HG02884 (cell line): ENCODE data around the gene SLC17A4.
"Not testable (repeated sequence)": the region's sequence is repeated elsewhere in the genome, so short reads cannot be mapped to it uniquely, and the experiment has no call there.

Experiments used
- ATAC-seq: cut with Tn5 transposase; IDR thresholded peaks from one replicate; pipeline ENCODE4 v1.9.1; 2021; ENCODE audit warnings: mild to moderate bottlenecking, moderate library complexity; ENCODE audit not compliant: unreplicated experiment

Gene SLC17A4

DNA sequence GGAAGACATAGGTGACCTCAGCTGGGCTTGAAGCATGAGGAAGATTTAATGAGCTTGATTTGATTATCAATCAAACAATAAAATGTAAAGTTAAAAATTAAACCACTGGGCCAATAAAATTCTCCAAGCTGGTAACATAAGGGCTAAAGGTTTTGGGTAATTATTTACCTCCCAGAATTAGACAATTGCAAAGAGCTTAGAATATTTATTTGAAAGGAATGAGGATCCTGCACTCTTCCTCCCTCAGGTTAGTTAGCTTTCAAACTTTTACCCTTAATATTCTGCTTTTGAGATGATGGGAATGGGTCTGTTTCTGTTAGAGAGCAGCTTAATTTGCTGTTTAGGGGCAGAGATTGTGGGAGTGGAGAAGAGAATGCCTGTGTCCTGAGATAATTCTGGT is at the start of gene SLC17A4:
TSS of gene SLC17A4 (plus strand) at position 208 of the 400 bp plus-strand sequence. CDS start 7,221 bp downstream, outside the sequence.
- no peak for ATAC-seq

DNA sequence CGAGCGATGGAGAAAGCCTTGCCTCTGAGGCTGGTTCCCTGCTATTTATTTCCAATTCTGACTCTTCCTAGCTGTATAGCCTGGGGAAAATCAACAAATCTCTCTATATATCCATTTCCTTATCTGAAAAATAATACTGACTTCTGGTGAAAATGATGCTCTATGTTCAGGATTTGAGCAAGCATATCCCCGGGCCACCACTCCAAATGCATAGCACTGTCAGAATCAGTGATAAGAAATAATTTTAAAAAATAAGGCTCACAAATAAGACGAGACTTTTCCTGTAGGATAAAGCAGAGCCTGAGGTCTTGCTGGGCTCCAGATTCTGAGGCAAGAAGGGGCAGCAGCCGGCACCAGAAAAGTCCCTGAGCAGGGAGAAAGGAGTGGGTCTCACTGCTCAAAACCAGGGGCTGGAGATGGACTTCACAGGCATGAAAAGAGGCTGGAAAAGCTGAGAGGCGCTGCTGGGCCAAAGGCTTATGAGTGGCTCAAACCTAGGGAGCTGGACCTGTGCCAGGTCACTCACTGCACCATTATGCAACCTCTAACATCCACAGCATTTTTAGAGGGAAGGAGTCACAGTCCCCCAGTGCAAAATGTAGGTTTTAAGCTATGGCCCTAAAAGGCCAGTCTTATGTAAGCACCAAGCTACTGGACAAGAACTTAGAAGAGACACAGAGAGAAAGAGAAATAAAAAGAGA is 48.1 kb upstream of the SLC17A4 start:
- ATAC-seq, result no peak

DNA sequence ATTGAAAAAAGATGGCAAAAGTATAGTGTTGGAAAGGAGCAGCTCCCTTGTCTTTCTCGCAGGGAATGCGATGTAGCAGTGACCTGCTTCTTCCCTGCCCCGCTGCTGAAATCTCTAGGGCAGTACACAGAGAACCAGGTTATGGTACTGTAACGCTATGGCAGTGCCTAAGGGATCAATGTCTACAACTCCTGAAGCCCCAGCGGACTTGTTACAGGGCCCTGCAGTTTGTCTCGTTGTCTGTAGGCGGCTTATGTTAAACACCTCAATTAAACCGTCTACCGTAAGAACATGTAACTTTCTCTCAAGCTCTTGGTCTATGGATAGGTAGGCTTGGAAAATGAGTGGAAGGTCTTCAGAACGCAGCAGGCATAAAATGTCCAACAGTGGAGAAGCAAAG is 44.8 kb upstream of the SLC17A4 start:
- no peak for ATAC-seq

DNA sequence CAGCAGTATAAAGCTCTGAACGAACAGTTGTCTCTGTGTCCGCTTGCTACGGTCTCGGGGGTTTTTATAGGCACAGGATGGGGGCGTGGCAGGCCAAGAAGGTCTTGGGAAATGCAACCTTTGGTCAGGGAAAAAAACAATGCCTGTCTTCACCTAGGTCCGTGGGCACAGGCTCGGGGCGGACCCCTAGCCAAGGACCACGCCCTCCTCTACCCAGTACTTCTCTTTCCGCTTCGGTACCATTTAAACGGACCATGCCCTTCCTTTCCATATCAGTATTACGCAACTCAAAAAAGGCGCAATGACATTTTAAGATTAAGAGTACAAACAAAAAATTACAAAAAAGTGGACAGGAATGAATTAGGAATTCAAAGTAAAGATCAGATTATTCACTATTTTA is 44.3 kb upstream of the SLC17A4 start:
- no peak for ATAC-seq

- no peak for ATAC-seq
Measured at GRCh38 chr6:25713824-25714223, 40.7 kb upstream of the SLC17A4 start.

DNA sequence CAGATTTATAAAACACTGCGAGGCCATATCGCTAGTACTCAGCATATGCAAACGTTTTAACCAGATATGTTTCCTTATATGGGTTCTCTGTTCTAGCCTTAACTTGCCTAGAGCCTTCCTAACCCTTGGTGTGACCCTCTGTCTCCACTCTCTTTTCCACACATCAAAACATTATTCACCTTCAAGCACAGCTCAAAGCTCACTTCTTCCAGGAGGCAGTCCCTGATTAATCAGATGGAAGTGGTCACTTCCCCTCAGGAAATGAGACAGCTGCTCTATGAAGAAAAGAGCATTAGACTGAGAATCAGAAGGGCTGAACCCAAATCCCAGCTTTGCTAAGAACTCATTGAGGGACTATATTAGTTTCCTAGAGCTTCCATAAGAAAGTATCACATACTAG is 39.8 kb upstream of the SLC17A4 start:
- no peak for ATAC-seq

GRCh38 chr6:25715794-25716193 is 38.7 kb upstream of the SLC17A4 start:
- no peak for ATAC-seq

DNA sequence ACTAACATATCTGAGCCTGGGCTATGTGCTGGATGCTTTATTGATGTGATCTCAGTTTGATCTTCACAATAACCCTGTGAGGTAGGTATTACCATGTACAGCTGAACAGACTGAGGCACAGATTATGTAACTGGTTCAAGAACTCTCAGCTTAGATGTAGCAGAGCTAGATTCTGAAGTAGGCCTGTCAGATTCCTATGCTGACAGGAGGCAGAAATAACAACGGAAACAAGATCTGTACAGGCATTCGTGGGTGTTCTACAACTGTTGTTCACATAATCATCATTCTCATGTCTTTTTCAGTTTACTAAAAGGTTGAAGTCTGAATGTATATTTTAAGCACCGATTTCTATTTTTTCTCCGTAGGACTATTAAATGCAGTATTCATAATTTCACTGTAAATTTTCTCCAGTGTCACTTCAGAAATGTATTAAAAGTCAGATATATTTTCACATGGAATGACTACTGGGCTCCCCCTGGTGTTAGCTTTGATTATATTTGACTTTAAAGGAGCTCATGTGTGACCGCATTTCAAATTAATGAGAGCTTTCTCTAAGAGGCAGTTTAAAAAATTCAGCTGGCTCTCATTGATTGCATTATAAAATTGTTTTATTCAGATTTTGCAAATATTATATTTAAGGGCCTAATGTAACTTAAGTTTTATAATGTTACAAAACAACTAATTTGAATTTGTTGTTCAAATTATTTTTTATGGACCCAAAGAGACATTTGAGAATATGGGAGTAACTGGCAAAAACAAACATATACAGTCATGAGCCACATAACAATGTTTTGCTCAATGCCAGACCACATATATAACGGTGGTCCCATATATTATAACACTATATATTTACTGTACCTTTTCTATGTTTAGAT is 36.4 kb upstream of the SLC17A4 start:
- no peak for ATAC-seq

GRCh38 chr6:25726122-25726911 is 28.2 kb upstream of the SLC17A4 start:
- ATAC-seq, result no peak

DNA sequence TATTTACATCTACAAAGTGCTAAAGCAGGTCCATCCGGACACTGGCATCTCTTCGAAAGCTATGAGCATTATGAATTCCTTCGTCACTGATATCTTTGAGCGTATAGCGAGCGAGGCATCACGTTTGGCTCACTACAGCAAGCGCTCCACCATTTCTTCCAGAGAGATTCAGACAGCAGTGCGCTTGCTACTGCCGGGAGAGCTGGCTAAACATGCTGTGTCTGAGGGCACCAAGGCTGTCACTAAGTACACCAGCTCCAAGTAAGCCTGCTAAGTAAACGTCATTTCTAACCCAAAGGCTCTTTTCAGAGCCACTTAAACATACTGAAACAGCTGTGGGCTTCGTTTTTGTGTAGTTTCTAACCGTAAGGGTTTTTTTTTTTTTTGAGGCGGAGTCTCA is 27.5 kb upstream of the SLC17A4 start:
- ATAC-seq, result no peak

GRCh38 chr6:25730907-25731306 is 23.6 kb upstream of the SLC17A4 start:
- ATAC-seq, result no peak

GRCh38 chr6:25731721-25732120 is 22.8 kb upstream of the SLC17A4 start:
- ATAC-seq, result no peak

DNA sequence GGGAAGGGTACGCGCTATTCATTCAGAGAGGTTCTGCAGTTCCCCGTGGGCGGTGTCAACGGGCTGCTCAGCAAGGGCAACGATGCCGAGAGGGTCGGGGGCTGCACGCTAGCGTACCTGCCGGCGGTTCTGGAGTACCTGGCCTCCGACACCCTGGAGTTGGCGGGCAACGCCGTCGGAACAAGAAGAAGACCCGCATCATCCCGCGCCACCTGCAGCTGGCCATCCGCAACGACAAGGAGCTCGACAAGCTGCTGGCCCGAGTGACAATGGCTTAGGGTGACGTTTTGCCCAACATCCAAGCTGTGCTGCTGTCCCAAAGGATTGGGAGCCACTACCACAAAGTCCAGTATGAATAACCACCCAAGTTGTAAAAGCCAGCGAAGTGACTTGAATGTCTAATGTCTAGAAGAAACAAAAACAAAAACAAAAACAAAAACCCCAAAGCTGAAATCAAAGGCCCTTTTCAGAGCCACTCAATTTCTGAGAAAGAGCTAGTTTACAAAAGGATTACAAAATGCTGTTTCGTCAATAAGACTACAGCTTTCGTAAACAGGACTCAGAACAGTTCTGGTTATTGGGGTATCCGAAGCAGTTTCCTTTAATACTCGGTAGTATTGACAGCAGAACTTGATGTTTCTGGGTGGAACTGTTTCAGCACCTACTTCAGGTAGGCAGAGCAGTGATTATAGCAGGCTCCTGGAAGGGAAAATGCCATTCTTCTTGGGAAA is 21.9 kb upstream of the SLC17A4 start:
- ATAC-seq, result no peak

GRCh38 chr6:25735261-25735660 is 19.3 kb upstream of the SLC17A4 start:
- no peak for ATAC-seq

DNA sequence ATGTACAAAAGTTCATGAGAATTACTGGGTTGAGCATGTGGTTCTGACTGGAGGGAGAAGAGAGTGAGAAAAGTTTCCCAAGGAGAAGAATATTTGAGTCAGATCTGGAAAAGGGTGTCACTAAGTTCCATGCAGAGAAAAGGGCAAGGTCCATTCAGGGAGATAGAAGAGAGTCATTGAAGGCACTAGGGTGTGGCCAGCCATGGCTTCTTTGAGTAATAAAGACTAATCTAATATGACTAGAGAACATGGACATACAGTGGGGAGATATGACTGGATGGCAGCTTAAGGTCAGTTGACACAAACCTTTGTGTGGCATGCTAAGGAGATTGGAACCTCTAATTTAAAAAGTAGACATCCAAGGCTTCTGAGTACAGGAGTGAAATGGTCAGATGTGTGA is 10.7 kb upstream of the SLC17A4 start:
- no peak for ATAC-seq

DNA sequence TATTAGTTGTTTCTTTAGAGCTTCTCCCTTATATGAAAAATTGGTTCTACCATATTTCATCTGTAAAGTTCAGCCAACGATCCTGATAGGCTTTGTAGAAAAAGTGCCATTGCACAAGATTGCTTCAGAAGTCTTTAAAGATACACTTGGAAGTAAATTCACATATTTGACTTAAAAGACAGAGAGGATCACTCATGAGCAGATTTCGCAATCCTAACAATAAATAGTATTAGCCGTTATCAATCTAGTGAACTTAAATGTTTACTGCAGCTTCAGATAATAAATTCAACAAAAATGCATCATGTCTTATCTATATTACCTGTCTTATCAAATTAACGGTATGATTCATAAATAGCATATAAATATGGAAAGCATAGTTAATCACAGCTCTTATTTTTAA is 8.7 kb upstream of the SLC17A4 start:
- ATAC-seq, result no peak

DNA sequence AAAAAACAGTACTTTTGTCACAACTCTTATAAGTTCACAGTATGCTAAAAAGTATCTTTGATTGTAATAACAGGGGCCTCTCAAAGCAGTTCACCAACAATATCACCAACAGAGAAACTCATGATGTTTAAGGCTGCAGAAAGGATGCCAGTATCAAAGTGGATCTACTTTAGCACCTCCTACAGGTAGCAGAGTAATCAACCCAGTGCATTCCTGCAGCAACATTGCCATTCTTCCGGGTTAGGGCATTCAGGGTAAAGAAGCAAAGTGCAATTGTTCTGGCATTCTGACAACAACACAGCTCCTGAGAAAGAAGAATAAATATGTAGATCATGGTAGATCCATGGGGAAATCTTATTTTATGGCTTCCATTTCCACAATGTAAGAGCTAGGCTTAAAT is 7.6 kb upstream of the SLC17A4 start:
- no peak for ATAC-seq

DNA sequence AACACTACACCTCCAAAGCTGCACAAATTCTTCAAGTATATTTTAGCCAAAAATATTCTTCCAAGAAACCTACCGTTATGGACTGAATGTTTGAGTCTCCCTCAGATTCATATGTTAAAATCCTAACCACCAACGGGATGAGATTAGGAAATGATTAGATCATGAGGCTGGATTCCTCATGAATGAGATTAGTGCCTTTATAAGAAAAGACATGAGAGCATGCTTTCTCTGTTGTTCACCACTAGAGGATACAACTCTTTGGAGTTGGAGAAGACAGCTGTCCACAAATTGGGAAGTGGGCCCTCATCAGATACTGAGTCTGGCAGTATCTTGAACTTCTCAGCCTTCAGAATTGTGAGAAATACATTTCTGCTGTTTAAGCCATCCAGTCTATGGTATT is 7.1 kb upstream of the SLC17A4 start:
- no peak for ATAC-seq

DNA sequence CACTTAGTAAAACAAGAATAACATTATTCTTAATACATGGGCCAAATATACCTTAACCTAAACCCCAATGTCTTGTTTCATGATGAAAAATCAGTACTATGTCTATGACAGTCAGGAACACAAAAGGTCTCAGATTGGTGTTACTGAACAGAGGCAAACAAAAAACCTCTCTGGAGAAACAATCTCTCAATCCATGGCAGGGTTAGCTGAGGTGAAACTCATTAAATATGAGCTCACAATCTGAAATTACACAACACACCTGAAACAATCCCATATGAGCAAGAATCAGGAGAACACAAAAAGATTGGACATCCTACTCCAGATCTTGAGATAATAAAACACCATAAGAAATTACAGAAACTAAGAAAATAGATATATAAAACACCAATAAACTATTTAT is 6.5 kb upstream of the SLC17A4 start:
- ATAC-seq, result no peak

DNA sequence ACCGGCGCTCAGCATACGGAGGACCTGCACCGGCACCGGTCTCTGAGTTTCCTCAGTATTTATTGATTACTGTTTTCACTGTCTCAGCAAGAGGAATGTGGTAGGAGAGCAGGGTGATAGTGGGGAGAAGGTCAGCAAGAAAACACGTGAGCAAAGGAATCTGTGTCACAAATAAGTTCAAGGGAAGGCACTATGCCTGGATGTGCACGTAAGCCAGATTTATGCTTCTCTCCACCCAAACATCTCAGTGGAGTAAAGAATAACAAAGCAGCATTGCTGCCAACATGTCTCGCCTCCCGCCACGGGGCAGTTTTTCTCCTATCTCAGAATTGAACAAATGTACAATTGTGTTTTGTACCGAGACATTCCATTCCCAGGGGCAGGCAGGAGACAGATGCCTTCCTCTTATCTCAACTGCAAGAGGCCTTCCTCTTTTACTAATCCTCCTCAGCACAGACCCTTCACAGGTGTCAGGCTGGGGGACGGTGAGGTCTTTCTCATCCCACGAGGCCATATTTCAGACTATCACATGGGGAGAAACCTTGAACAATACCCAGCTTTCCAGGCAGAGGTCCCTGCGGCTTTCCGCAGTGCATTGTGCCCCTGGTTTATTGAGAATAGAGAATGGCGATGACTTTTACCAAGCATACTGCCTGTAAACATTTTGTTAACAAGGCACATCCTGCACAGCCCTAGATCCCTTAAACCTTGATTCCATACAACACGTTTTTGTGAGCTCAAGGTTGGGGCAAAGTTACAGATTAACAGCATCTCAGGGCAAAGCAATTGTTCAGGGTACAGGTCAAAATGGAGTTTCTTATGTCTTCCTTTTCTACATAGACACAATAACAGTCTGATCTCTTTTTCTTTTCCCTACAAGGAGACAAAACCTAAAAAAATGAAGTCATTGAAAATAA is 5.7 kb upstream of the SLC17A4 start:
- ATAC-seq, result not testable (repeated sequence)
